Neural cell (in vitro differentiated cells): ENCODE data around the gene PGAP1. TPM values are rescaled to one million over a fixed set of nuclear protein-coding genes. Genes with fewer than 3 reads are reported as not detected.

Source experiments
- H2AFZ ChIP-seq: fragments of 200-600, 300-800 bp; sonication (generic), shearing (Covaris generic); 2 replicates; pipeline ENCODE4 v1.6.0; 2014; ENCODE audit warnings: low read depth, mild to moderate bottlenecking, antibody characterized with exemption, low read length, moderate library complexity
- H3F3A ChIP-seq: fragments of 200-600 bp; shearing (Covaris generic); 2 replicates; pipeline ENCODE4 v1.6.1; 2016; ENCODE audit warnings: mild to moderate bottlenecking, moderate library complexity, mixed read lengths, antibody characterized with exemption, low read length; ENCODE audit not compliant: insufficient read depth, poor library complexity, severe bottlenecking
- H3K27ac ChIP-seq: fragments of 200-600, 300-800 bp; sonication (generic), shearing (Covaris generic); 2 replicates; pipeline ENCODE4 v1.5.1; 2014; ENCODE audit warnings: mild to moderate bottlenecking, low read length, moderate library complexity
- H3K27me3 ChIP-seq: fragments of 300-800, 200-600 bp; sonication (generic), shearing (Covaris generic); 2 replicates; pipeline ENCODE4 v1.6.0; 2014; ENCODE audit warnings: mild to moderate bottlenecking, low read depth, low read length, moderate library complexity; ENCODE audit not compliant: insufficient read depth
- H3K36me3 ChIP-seq: fragments of 300-800, 200-600 bp; sonication (generic), shearing (Covaris generic); 2 replicates; pipeline ENCODE4 v1.5.1; 2014; ENCODE audit warnings: mild to moderate bottlenecking, antibody characterized with exemption, low read length, moderate library complexity; ENCODE audit not compliant: insufficient read depth
- H3K4me2 ChIP-seq: fragments of 300-800, 200-600 bp; sonication (generic), shearing (Covaris generic); 2 replicates; pipeline ENCODE4 v1.6.0; 2014; ENCODE audit warnings: mild to moderate bottlenecking, low read length
- H3K4me3 ChIP-seq: fragments of 300-800, 200-600 bp; sonication (generic), shearing (Covaris generic); 2 replicates; pipeline ENCODE4 v1.5.1; 2014; ENCODE audit warnings: mild to moderate bottlenecking, low read length, moderate library complexity
- H3K79me2 ChIP-seq: fragments of 200-600 bp; shearing (Covaris generic); replicated peaks from 2 replicates; pipeline ENCODE4 v1.6.0; 2014; ENCODE audit warnings: mild to moderate bottlenecking, low read length, moderate library complexity; ENCODE audit not compliant: insufficient read depth
- H3K9ac ChIP-seq: fragments of 300-800, 200-600 bp; sonication (generic), shearing (Covaris generic); 2 replicates; pipeline ENCODE4 v1.6.1; 2016; ENCODE audit warnings: mild to moderate bottlenecking, low read length, mixed read lengths
- H3K9me2 ChIP-seq: fragments of 200-600 bp; shearing (Covaris generic); 2 replicates; pipeline ENCODE4 v1.6.1; 2016; ENCODE audit warnings: mild to moderate bottlenecking, low read length, mixed read lengths; ENCODE audit not compliant: insufficient read depth
- H3K9me3 ChIP-seq: fragments of 200-600, 300-800 bp; sonication (generic), shearing (Covaris generic); 2 replicates; pipeline ENCODE4 v1.6.1; 2016; ENCODE audit warnings: mild to moderate bottlenecking, mixed run types, low read length, moderate library complexity, mixed read lengths
- H4K20me1 ChIP-seq: fragments of 200-600 bp; shearing (Covaris generic); 2 replicates; pipeline ENCODE4 v1.6.1; 2016; ENCODE audit warnings: mild to moderate bottlenecking, mixed run types; ENCODE audit not compliant: insufficient read depth
- CTCF ChIP-seq: fragments of 450-650 bp; IDR thresholded peaks from 2 replicates; pipeline ENCODE4 v1.5.1; 2014; ENCODE audit warnings: antibody characterized with exemption, mild to moderate bottlenecking, moderate library complexity; ENCODE audit not compliant: poor library complexity, severe bottlenecking
- EP300 ChIP-seq: fragments of 450-650 bp; conservative IDR thresholded peaks from 2 replicates; pipeline ENCODE4 v1.6.1; 2014; ENCODE audit warnings: antibody characterized with exemption, mild to moderate bottlenecking, moderate library complexity; ENCODE audit not compliant: poor library complexity, severe bottlenecking
- EZH2 ChIP-seq: fragments of 200-600, 300-800 bp; shearing (Covaris generic), sonication (generic); IDR thresholded peaks from 2 replicates; pipeline ENCODE4 v1.6.1; 2014; ENCODE audit warnings: antibody characterized with exemption, low read length, borderline replicate concordance, mild to moderate bottlenecking; ENCODE audit not compliant: insufficient read depth, poor library complexity, severe bottlenecking
- MXI1 ChIP-seq: fragments of 450-650 bp; conservative IDR thresholded peaks from 2 replicates; pipeline ENCODE4 v1.6.1; 2014; ENCODE audit warnings: antibody characterized with exemption, mild to moderate bottlenecking; ENCODE audit not compliant: poor library complexity, severe bottlenecking
- POLR2AphosphoS5 ChIP-seq: IDR thresholded peaks from 2 replicates; pipeline ENCODE4 v1.6.1; 2012
- RAD21 ChIP-seq: fragments of 450-650 bp; conservative IDR thresholded peaks from 2 replicates; pipeline ENCODE4 v1.6.1; 2014; ENCODE audit warnings: antibody characterized with exemption, mild to moderate bottlenecking, moderate library complexity
- REST ChIP-seq: IDR thresholded peaks from 2 replicates; pipeline ENCODE4 v1.6.1; 2012; ENCODE audit warnings: borderline replicate concordance
- SMC3 ChIP-seq: fragments of 450-650 bp; conservative IDR thresholded peaks from 2 replicates; pipeline ENCODE4 v1.6.1; 2014; ENCODE audit warnings: antibody characterized with exemption, mild to moderate bottlenecking, moderate library complexity; ENCODE audit not compliant: poor library complexity
- TAF1 ChIP-seq: IDR thresholded peaks from 2 replicates; pipeline ENCODE4 v1.6.1; 2012; ENCODE audit warnings: low read depth
- polyA plus RNA-seq: library from polyadenylated mRNA; depleted of rRNA; stranded (reverse); fragments of >200 nt; gene quantifications from 2 replicates; pipeline ENCODE4 v1.2.3, GENCODE V29; 2014

PGAP1 gene
- polyA plus RNA-seq, 1 donor from 2014 or later = 63.3 TPM

- Histone ChIP-seq H3K4me2 (no peak overlapping the region), H3K9ac (no peak overlapping the region), H2AFZ (no peak overlapping the region), H3K9me3 (no peaks in the 10 kb centered on the region), H3F3A (no peaks in the 10 kb centered on the region), H3K36me3 (peaks cover 22% of the 10 kb centered on the region), H3K27me3 (no peaks in the 10 kb centered on the region), H3K4me3 (no peak overlapping the region), H4K20me1 (no peaks in the 10 kb centered on the region), H3K27ac (no peak overlapping the region), H3K79me2 (peaks cover 4% of the 10 kb centered on the region), H3K9me2 (no peaks in the 10 kb centered on the region)
- TF ChIP-seq REST (no peak), TAF1 (no peak), EZH2 (no peak), CTCF (no peak), RAD21 (no peak), POLR2AphosphoS5 (no peak), EP300 (no peak), SMC3 (no peak), MXI1 (no peak)
These were observed 25.7 kb downstream of the PGAP1 start for GRCh38 chr2:196900843-196901242.

- Histone ChIP-seq H3K4me2 (no peak overlapping the region), H3K27ac (no peak overlapping the region), H3K9me3 (no peaks in the 10 kb centered on the region), H3K79me2 (peaks cover 4% of the 10 kb centered on the region), H3K4me3 (no peak overlapping the region), H3F3A (no peaks in the 10 kb centered on the region), H3K36me3 (peaks cover 22% of the 10 kb centered on the region), H3K27me3 (no peaks in the 10 kb centered on the region), H2AFZ (no peak overlapping the region), H3K9me2 (no peaks in the 10 kb centered on the region), H3K9ac (no peak overlapping the region), H4K20me1 (no peaks in the 10 kb centered on the region)
- no peak for TF ChIP-seq SMC3
- no peak for TF ChIP-seq MXI1
- TF ChIP-seq TAF1 = no peak
- no peak for TF ChIP-seq RAD21
- TF ChIP-seq POLR2AphosphoS5 = no peak
- TF ChIP-seq REST = no peak
- no peak for TF ChIP-seq EZH2
- no peak for TF ChIP-seq CTCF
- TF ChIP-seq EP300 = no peak
These were observed 26.5 kb downstream of the PGAP1 start for GRCh38 chr2:196899976-196900375.
